HG02973 (cell line): ENCODE data around the gene DDN.

ENCODE experiments used
- ATAC-seq: cut with Tn5 transposase; IDR thresholded peaks from one replicate; pipeline ENCODE4 v1.9.1; 2021; ENCODE audit warnings: moderate library complexity; ENCODE audit not compliant: unreplicated experiment

Gene DDN

DNA sequence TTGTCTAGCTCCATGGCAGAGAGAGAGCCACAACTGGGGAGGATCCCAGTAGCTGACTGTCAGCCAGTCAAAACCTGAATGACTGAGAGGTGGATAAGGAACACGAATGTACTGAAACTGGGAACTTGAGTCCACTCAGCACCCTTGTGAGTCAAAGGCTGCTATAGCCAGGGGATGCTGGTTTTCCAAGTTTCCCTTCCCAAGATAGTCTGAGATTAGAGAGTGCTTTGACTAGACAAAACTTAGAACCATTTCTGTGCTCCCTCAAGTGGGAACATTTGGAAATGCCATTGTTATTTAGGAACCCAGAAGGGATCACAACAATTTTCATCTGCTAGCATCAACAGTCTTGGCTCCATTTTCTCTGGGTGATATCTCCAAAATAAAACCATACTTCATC is 15.4 kb upstream of the DDN start:
- no peak for ATAC-seq

- no peak for ATAC-seq
Observed at GRCh38 chr12:49013428-49013827, 14.3 kb upstream of the DDN start.

DNA sequence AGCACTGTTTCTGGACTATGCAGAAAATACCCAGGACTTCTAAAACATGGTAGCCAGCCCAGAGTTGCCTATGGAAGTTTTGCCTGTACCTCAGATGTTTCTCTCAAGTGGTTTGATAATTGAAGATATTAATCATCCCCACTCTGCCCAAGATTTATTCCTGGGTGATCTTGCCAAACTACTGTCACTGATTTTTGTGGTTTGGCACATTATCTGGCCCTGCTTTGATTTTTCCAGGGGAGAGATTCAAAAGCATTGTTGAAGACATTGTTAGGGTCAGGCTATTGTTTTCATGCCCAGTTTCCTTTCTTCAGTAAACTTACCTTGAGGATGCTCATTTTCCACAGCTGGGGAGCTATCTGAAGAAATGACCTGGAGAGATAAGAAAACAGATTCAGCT is 13.6 kb upstream of the DDN start:
- ATAC-seq, result no peak

DNA sequence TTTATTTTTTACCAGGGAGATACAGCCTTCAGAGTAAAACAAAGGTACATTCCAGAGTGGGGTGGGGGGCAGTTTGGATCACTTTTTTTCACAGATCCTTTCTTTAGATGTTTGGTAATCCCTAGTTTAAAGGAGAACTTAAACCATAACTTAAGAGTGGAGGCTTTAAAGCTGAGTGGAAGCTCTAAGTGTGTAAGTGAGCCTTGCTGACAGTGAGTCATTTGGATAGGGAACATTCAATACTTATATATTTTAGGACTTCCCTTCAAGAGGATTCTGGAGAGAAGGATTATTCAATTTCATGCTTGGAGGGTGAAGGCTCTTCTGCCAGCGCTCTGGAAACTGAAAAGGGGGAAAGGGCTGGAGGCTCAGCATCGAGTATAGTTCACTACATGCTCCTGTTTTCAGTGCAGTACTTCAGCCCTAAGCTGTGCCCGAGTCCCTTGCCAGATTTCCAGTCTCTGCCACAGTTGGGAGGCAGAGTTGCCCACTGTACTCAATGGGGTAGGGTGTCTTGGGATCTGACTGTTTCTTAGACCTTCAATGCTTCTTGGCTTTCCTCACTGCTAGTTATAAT is 11.0 kb upstream of the DDN start:
- ATAC-seq, result no peak

GRCh38 chr12:49008943-49009342 is 9.8 kb upstream of the DDN start:
- ATAC-seq, result no peak

- no peak for ATAC-seq
Observed at GRCh38 chr12:49000346-49000745, 1.2 kb upstream of the DDN start.

DNA sequence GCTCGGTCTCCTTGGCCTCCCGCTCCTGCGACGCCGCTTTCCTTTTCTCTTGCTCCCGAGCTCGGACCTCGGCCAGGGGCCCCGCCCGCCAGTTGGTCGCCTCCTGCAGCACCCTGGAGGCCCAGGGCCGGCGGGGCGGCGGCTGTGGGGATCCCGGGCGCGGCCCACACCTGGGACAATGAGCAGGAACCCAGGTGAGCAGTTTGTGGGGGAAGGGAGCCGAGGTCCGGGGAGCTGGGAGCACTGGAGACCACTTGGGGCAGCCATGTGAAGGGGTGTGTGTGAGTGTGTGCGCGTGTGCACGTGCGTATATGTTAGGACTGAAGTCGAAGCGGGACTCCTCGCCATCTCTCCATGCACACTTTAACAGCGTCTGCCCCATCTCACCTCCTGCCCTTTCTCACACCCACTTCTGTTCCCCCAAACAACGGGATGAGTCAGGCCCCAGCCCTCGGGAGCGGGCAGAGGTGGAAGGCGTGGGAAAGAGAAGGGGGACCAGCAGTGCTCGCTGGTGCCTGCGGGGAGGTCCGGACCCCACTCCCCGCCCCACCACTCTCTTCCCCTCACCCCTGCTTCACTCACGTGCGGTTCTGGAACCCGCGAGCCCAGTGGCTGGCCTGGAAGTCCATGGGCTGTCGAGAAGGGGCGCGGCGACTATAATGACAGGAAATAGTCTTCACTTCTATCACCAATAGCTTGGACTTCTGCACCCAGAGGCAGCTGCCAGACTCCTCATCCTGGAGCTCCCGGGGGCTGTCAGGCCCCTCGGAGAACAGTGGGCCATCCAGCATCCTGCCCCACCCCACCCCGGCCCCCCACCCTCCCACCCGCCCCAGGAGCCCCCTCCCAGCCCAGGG is 450 bp downstream of the DDN start:
- no peak for ATAC-seq

DNA sequence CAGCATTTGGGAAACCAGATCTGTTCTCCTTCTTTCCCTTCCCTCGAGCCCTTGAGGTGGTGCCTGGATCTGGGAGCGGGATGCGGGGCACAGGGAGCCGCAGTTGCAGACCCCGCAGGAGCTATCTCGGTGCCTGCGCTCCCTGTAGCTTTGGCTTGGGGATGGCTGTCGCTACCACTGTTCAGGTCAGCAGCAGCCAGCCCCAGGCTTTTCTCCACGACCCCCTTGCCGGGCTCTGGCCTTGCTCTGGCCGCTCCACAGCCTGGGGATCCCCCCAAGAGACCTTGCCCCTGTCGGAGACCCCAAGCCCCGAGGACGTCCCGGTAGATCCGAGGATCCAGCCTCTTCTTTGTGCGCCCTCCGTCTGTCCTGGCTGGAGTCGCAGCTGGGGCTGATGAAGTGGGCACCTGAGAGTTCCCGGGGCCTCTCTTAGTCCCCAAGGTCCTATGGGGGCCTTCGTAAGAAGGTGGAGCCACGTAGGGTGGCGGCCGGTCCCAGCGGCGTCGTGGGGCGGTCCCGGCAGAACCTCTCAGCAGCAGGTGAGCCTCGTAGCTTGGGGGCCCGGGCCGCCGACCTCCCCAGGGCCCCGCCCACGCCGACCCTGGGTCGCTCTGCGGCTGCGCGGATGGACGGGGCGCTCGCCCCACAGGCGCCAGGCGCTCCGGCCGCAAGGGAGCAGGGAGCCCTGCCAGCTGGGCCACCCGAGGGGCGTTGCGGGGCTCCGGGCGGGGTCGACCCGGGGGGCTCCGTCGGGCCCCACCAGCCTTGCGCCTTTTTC is 1.3 kb downstream of the DDN start:
- ATAC-seq, result no peak

GRCh38 chr12:48996794-48997718 is 2.1 kb downstream of the DDN start:
- no peak for ATAC-seq

- no peak for ATAC-seq
Observed at GRCh38 chr12:48995086-48995879, 3.9 kb downstream of the DDN start.

GRCh38 chr12:48994224-48995085 is 4.7 kb downstream of the DDN start:
- ATAC-seq, result no peak

DNA sequence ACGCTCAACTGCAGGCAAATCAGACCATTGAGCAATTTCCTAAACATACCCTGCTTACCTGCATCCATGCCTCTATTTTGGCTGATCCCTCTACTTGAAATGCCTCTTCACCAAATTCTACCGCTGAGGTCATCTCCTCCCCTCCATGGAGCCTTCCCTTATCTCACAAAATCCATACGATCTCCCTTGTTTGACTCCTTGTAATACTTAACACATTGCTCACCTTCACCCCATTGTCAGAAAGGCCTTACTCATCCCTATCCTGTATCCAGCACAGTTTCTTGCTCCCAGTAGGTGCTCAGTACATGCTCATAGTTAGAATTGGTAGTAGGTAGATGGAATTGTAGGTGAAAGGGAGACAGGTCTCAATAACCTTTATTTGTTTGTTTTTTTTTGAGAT is 5.4 kb downstream of the DDN start:
- no peak for ATAC-seq

DNA sequence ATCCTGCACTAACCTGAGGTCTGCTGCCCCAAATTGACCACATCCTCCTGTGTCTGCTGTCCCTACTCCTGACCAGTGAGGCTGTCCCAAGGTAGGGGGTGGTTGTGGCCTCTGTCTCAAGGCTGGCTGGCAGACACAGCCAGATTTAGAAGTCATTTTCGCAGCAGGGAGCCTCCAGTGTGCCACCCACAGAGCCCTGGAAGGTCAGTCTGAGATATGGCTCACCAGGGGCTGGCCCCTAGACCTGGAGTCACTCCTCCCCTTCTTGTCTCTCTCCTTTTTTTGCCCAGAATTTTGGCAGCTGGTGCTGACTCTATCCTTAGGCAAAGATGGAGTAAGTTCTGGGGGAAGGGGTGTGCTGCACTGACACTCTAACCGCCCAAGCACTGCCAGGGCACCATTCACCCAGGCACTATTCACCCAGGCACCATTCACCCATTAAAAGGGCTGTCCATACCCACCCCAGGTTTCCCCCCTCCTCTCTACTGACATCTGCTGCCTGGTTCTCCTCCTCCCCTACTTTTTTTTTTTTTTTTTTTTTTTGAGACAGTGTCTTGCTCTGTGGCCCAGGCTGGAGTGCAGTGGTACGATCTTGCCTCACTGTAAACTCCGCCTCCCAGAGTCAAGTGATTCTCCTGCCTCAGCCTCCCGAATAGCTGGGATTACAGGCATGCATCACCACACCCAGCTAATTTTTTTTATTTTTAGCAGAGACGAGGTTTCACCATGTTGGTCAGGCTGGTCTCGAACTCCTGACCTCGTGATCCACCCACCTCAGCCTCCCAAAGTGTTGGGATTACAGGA is 7.7 kb downstream of the DDN start:
- no peak for ATAC-seq

GRCh38 chr12:48990552-48990951 is 8.6 kb downstream of the DDN start:
- ATAC-seq, result no peak

- peak; percentile 47 for ATAC-seq
Observed at GRCh38 chr12:48988030-48988649, 11.0 kb downstream of the DDN start.

DNA sequence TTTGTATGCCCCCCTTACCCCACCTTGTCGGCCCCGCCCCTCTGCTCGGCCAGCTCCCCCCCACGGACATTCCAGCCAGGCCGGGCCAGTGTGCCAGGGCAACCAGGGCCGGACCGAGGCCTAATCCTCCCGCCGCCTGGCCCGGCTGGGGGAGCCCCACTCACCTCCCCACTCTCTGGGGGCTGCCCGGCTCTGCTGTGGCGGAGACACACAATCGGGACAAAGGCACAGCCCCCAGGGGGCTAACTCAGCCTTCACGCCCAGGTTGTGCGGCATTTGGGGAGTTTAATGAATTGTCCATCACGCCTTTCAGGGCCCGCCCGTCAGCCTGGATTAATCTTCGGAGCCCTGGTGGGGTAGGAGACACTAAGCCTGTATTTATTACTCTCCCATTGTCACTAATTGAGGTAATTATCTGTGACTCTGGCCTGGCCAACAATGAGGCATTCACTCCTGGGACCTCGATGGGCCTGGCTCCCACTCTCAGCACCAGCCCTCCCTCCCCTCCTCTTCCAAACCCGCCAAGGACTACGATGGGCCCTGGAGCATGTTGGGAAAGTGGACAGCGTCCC is 12.4 kb downstream of the DDN start:
- ATAC-seq, result no peak

DNA sequence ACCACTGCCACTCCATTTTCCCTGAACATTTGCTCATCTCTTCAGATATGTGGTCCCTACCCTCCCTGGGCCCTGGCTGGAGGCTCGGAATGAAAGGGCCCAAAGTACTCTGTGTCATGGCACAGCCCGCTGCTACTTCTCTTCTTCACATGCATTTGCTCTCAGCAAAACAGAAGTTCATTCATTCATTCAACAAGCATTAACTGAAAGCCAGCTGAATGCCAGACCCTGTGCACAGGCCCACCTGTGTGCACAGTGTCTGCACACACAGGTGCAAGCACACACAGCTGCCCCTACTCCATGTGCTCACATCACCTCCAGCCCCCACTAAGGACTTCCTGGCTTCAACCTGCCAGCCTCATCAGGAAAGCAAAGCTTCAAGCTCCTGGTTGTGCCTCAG is 13.3 kb downstream of the DDN start:
- ATAC-seq, result no peak
